Measurements from ENCODE around the gene CMIP.

GRCh38 chr16:81693744-81694303, 249.2 kb downstream of the CMIP start:
- TF ChIP-seq CTCF (IDR thresholded peaks at IDR 0.05 in 2 of 3, conservative IDR thresholded peaks at IDR 0.05 in 1 of 3; ENCODE audit: control insufficient read depth in 2 of 3, extremely low read depth in 1 of 3, insufficient read depth in 1 of 3, low read depth in 3 of 3, low read length in 3 of 3): no peak
- no peak for TF ChIP-seq ZNF274 (IDR thresholded peaks at IDR 0.05; ENCODE audit: insufficient read depth, insufficient read length)
- TF ChIP-seq RFX5 (IDR thresholded peaks at IDR 0.05; ENCODE audit: low read depth, low read length): no peak
- TF ChIP-seq, protein P1, sequence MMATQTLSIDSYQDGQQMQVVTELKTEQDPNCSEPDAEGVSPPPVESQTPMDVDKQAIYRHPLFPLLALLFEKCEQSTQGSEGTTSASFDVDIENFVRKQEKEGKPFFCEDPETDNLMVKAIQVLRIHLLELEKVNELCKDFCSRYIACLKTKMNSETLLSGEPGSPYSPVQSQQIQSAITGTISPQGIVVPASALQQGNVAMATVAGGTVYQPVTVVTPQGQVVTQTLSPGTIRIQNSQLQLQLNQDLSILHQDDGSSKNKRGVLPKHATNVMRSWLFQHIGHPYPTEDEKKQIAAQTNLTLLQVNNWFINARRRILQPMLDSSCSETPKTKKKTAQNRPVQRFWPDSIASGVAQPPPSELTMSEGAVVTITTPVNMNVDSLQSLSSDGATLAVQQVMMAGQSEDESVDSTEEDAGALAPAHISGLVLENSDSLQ (IDR thresholded peaks at IDR 0.05): no peak
- no peak for TF ChIP-seq SRF (IDR thresholded peaks at IDR 0.05; ENCODE audit: low read depth in 2 of 2, low read length in 2 of 2)
- no peak for TF ChIP-seq SMARCA5 (IDR thresholded peaks at IDR 0.05)
- TF ChIP-seq POLR2A (IDR thresholded peaks at IDR 0.05; ENCODE audit: low read depth, low read length): no peak
- TF ChIP-seq GATAD2B (conservative IDR thresholded peaks at IDR 0.05; ENCODE audit: low read depth): no peak
- no peak for TF ChIP-seq NFIC (IDR thresholded peaks at IDR 0.05; ENCODE audit: low read depth, low read length)
- no peak for TF ChIP-seq BHLHE40 (IDR thresholded peaks at IDR 0.05; ENCODE audit: borderline replicate concordance in 1 of 2, low read depth in 2 of 2, low read length in 1 of 2)
- TF ChIP-seq EZH2 (IDR thresholded peaks at IDR 0.05; ENCODE audit: borderline replicate concordance, control insufficient read depth, low read depth, low read length): no peak
- no peak for TF ChIP-seq YY1 (IDR thresholded peaks at IDR 0.05; ENCODE audit: low read depth, low read length)
- no peak for TF ChIP-seq RAD51 (IDR thresholded peaks at IDR 0.05)
- TF ChIP-seq POLR2AphosphoS2 (IDR thresholded peaks at IDR 0.05; ENCODE audit: low read depth, low read length): no peak

All from GM12878 (cell line).